HG02970 (cell line): Measurements from ENCODE around the gene ARPP21.

Source experiments
- ATAC-seq: cut with Tn5 transposase; IDR thresholded peaks from one replicate; pipeline ENCODE4 v1.9.1; 2021; ENCODE audit warnings: mild to moderate bottlenecking, moderate library complexity, moderate number of reproducible peaks; ENCODE audit not compliant: unreplicated experiment, low FRiP score

The ARPP21 gene

DNA sequence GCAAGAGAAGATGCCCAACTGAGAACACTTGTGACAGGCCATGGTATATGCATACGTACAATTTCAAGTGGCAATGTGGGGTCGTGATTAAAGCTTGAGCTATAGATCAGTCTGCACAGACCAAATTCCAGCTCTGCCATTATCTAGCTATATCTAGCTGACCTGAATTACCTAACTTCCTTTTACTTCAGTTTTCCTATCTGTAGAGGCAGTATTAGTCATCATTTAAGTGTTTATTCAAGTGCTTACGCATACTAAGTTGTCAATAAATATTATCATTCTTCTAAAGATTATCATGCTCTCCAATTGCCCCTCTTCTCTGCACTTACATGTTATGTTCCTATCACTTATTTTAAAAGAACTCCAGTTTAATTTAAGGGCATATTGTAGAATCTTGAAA, 87.9 kb downstream of the ARPP21 start:
- ATAC-seq, result no peak

- no peak for ATAC-seq
Observed at GRCh38 chr3:35733341-35733740, 94.0 kb downstream of the ARPP21 start.

- no peak for ATAC-seq
Observed at GRCh38 chr3:35733864-35734263, 94.5 kb downstream of the ARPP21 start.

DNA sequence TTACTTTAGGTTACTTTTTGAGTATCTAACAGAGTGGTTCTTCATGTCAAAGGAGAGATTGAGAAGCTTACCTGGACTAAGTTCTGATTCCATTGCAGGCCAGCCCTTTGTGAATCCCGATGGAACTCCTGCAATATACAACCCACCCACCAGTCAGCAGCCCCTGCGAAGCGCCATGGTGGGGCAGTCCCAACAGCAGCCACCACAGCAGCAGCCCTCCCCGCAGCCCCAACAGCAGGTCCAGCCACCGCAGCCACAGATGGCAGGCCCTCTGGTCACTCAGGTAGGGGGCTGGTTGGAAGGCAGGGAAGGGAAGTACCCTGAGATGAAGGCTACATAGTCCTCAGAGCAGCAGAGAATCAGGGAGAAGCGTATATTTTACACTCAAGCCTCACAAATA, 97.8 kb downstream of the ARPP21 start:
- no peak for ATAC-seq

DNA sequence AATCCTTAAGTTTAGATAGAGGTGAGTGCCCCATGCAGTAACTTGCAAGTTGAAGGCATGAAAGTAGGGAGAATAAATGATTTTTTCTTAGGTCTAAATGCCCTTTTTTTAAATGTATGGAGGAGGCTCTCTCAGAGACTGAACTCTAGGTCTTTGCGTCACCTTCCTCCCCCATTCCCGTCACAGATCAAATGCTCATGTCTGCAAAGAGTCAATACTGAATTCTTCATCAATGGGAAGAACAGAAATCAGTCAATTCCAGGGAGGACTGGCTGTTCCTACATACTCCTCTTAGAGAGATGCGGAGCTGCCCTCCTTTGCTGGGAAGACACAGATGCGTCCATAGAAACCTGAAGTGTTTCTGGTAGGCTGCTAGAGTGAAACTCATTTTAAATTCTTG, 98.2 kb downstream of the ARPP21 start:
- ATAC-seq, result no peak

- no peak for ATAC-seq
Observed at GRCh38 chr3:35737934-35738706, 98.8 kb downstream of the ARPP21 start.

GRCh38 chr3:35739181-35739809, 100.0 kb downstream of the ARPP21 start:
- ATAC-seq, result no peak

DNA sequence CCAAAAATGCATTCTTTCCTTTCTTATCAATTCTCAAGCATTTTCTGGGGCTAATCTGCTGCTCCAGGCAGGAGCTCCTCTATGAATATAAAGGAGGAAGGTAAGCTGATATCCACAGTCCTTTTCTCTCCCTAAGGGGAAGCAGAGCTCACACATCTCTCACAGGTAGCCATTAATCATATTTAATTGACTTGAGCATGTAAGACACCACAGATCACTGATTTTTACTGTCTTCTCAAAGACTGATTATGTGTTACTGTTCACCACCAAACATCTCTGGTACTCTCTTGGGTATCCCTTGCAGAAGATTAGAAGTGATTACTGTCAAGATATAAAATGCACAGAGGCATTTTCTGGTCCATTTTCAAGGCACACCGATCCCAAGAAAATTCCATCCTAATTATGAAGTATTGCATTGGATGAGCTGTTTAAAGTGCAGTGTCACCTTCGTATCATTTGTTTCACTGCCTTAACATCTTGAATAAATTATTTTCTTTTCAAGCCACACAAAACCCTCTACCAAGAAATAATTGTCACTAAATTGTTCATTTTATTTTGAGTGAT, 100.7 kb downstream of the ARPP21 start:
- no peak for ATAC-seq

DNA sequence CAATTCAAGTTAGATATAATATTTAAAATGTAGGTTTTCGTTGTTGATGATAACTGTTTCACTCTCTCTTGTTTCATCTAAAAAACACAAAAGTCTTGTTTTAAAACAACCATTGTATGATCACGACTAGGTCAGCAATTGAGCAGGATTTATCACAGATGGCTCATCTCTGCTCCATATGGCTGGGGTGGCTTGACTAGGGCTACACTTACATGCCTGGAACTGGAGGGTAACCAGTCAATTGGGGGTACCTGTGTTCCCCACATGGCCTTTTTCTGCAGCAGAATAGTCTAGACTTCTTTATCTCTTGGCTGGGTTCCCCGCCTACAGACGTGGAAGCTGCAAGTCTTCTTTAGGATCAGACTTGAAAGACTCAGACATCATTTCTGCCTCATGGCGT, 103.9 kb downstream of the ARPP21 start:
- ATAC-seq, result no peak

GRCh38 chr3:35744419-35744818, 105.1 kb downstream of the ARPP21 start:
- no peak for ATAC-seq

DNA sequence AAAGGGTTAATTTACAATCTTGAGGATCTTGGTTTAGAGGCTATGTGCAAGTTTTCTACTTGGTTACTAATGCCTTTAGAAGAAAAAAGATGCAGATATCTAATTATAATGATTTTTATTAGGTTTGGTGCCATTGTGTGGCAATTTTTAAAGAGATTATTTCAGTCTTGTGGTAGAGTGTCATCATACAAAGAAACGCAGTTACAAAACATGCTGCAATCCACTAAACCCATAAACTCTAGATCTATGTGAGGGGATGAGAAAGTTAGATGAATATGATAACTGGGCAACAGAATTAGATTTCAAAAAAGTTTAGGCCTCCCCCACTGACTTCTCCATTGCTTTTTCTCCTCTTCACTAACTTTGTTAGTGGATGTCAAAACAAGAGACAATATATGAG, 106.0 kb downstream of the ARPP21 start:
- no peak for ATAC-seq

- no peak for ATAC-seq
Observed at GRCh38 chr3:35745802-35746484, 106.6 kb downstream of the ARPP21 start.

GRCh38 chr3:35746492-35746891, 107.2 kb downstream of the ARPP21 start:
- no peak for ATAC-seq

- ATAC-seq, result no peak
Observed at GRCh38 chr3:35748144-35748543, 108.8 kb downstream of the ARPP21 start.

- no peak for ATAC-seq
Observed at GRCh38 chr3:35751207-35751606, 111.9 kb downstream of the ARPP21 start.

- ATAC-seq, result no peak
Observed at GRCh38 chr3:35757991-35758757, 118.8 kb downstream of the ARPP21 start.

GRCh38 chr3:35760146-35760545, 120.8 kb downstream of the ARPP21 start:
- no peak for ATAC-seq

GRCh38 chr3:35761311-35761710, 122.0 kb downstream of the ARPP21 start:
- no peak for ATAC-seq

GRCh38 chr3:35772381-35773015, 133.2 kb downstream of the ARPP21 start:
- no peak for ATAC-seq

DNA sequence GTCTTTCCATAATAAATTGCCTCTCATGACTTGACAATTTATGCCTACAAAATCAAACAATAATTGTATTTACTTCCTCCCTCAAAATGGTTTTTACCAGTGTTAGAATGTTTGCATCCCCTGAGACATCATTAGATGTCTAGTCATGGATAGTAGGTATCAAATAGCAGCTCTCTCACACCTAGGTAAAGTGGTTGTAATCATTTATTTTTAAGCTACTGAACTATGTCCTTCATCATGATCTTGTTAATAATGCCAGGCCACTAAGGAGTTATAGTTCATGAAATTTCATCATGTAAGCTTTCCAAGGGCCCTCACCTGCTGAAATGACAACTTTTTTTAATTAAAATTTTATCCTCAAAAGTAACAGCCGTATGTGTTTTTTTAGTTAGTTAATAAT, 134.1 kb downstream of the ARPP21 start:
- no peak for ATAC-seq
